Measurements from ENCODE around the gene SERBP1.
"Not testable (repeated sequence)": the region's sequence is repeated elsewhere in the genome, so short reads cannot be mapped to it uniquely, and the experiment has no call there.

SERBP1 gene

GRCh38 chr1:67429011-67429527, 1.1 kb downstream of the SERBP1 start:
- DNase-seq (ENCODE audit: low read depth), result no peak
- H3K4me3 ChIP-seq (ENCODE audit: low read depth, low read length), result peak overlapping the region; percentile 96
- TF ChIP-seq, protein P1, sequence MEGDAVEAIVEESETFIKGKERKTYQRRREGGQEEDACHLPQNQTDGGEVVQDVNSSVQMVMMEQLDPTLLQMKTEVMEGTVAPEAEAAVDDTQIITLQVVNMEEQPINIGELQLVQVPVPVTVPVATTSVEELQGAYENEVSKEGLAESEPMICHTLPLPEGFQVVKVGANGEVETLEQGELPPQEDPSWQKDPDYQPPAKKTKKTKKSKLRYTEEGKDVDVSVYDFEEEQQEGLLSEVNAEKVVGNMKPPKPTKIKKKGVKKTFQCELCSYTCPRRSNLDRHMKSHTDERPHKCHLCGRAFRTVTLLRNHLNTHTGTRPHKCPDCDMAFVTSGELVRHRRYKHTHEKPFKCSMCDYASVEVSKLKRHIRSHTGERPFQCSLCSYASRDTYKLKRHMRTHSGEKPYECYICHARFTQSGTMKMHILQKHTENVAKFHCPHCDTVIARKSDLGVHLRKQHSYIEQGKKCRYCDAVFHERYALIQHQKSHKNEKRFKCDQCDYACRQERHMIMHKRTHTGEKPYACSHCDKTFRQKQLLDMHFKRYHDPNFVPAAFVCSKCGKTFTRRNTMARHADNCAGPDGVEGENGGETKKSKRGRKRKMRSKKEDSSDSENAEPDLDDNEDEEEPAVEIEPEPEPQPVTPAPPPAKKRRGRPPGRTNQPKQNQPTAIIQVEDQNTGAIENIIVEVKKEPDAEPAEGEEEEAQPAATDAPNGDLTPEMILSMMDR (IDR thresholded peaks at IDR 0.05; ENCODE audit: low read depth, low read length, missing control alignments), result no peak

DNA sequence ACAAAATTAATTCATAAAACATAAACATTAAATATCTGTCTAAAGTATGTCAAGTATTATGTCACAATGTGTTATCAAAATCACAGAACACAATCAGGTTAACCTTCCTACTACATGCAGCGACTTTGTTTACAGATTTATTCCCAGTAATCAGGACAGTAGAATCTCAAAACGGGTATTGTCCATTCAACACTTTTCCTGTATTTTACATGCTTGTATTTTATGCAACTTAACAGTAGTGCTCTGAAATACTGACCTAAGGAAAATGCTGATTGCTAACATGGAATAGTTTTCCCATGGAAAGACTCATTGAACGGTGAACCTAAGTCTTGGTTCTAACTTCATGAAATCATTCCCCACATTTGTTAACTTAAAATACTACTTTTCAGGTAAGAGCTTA, 2.3 kb downstream of the SERBP1 start:
- H3K4me3 ChIP-seq (ENCODE audit: low read depth, low read length), result peak overlapping the region; percentile 96
- no peak for DNase-seq (ENCODE audit: low read depth)
- TF ChIP-seq, protein P1 (IDR thresholded peaks at IDR 0.05; ENCODE audit: low read depth, low read length, missing control alignments), result no peak

- TF ChIP-seq, protein P1 (IDR thresholded peaks at IDR 0.05; ENCODE audit: low read depth, low read length, missing control alignments), result no peak
- H3K4me3 ChIP-seq (ENCODE audit: low read depth, low read length), result peak overlapping the region; percentile 96
- no peak for DNase-seq (ENCODE audit: low read depth)
These were observed 2.7 kb downstream of the SERBP1 start for GRCh38 chr1:67427465-67427864.

DNA sequence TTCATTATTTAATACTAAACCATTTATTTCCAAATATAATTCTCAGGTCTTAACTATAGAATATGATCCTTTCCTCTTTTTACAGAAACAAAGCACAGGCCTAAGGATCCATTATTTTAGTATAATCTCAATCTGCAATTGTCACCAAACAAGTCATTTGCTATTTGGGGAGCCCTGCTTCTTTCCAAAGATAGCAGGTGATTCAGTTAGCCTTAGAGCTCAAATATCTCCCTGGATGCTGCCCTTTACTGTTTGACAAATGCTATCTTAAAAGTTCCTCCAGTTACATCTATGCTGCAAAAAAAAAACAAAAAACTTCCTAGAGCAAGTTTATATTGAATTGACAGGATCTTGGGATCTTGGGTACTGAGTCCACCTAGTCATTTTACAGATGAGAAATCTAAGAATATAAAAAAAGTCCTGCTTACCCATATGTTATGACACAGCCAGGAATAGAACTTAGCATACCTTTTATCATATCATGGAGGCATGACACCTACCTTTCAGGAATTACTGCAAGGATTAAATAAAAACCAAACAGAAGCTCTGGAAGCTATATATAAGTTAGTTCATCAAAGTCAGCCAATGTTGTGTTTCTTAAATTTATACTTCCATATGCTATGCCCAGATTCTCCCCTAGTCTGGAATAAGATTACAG, 9.2 kb downstream of the SERBP1 start:
- no peak overlapping the region for H3K4me3 ChIP-seq (ENCODE audit: low read depth, low read length)
- TF ChIP-seq, protein P1 (IDR thresholded peaks at IDR 0.05; ENCODE audit: low read depth, low read length, missing control alignments), result no peak
- DNase-seq (ENCODE audit: low read depth), result no peak

GRCh38 chr1:67418839-67419586, 11.2 kb downstream of the SERBP1 start:
- no peak overlapping the region for H3K4me3 ChIP-seq (ENCODE audit: low read depth, low read length)
- TF ChIP-seq, protein P1 (IDR thresholded peaks at IDR 0.05; ENCODE audit: low read depth, low read length, missing control alignments), result no peak
- no peak for DNase-seq (ENCODE audit: low read depth)

- not testable (repeated sequence) for DNase-seq (ENCODE audit: low read depth)
These were observed 12.5 kb downstream of the SERBP1 start for GRCh38 chr1:67417733-67418132.

DNA sequence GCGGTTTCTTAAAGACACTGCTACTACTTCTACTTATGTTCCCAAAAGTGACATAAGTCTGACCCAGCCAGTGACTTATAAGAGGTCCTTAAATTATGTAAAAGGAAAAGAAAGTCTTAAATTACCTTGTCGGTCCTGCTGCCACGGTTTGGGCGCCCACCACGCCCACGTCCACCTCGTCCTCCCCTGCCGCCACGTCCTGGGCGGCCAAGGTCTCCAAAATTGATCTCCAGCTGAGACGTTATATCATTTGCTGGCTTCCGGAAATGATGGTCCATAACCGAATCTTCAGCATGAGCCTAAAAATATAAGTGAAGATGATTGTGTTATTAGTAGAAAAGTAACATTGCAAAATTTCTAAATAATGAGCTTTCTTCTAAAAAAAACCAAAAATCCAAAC, 15.2 kb downstream of the SERBP1 start:
- TF ChIP-seq, protein P1 (IDR thresholded peaks at IDR 0.05; ENCODE audit: low read depth, low read length, missing control alignments), result no peak
- H3K4me3 ChIP-seq (ENCODE audit: low read depth, low read length), result no peak overlapping the region
- no peak for DNase-seq (ENCODE audit: low read depth)

More at GRCh38 chr1:67417733-67418132, 12.5 kb downstream of the SERBP1 start:
- not testable (repeated sequence) for H3K4me3 ChIP-seq (ENCODE audit: low read depth, low read length)

All from GM12864 (cell line).